Activated T-cell treated with anti-CD3 and anti-CD28 coated beads, Interleukin-2, amount 50 U/mL, for 1 hour (primary cell): ENCODE measurements around the gene MYL7.

Source experiments
- DNase-seq: peaks from one replicate; pipeline ENCODE4 v3.0.0-alpha.2; 2020

Gene MYL7

GRCh38 chr7:44149571-44150465 lies 8.7 kb upstream of the MYL7 start:
- no peak for DNase-seq

- no peak for DNase-seq
These were observed 7.9 kb upstream of the MYL7 start for GRCh38 chr7:44148961-44149536.

- no peak for DNase-seq
These were observed 7.0 kb upstream of the MYL7 start for GRCh38 chr7:44148166-44148565.

GRCh38 chr7:44147026-44147991 lies 6.2 kb upstream of the MYL7 start:
- DNase-seq: no peak

GRCh38 chr7:44145969-44146911 lies 5.1 kb upstream of the MYL7 start:
- DNase-seq: peak; percentile 70

- DNase-seq: peak; percentile 69
These were observed 4.4 kb upstream of the MYL7 start for GRCh38 chr7:44145479-44145968.

- DNase-seq: no peak
These were observed 3.9 kb upstream of the MYL7 start for GRCh38 chr7:44144968-44145478.

GRCh38 chr7:44144426-44144967 lies 3.4 kb upstream of the MYL7 start:
- DNase-seq: no peak

- no peak for DNase-seq
These were observed 2.6 kb upstream of the MYL7 start for GRCh38 chr7:44143646-44144250.

GRCh38 chr7:44142028-44142427 lies 896 bp upstream of the MYL7 start:
- DNase-seq: peak; percentile 12

GRCh38 chr7:44140341-44140740 lies 791 bp downstream of the MYL7 start:
- peak; percentile 8 for DNase-seq

GRCh38 chr7:44139311-44140010 lies 1.7 kb downstream of the MYL7 start:
- DNase-seq: no peak

GRCh38 chr7:44138698-44139097 lies 2.4 kb downstream of the MYL7 start:
- no peak for DNase-seq

GRCh38 chr7:44136731-44137130 lies 4.4 kb downstream of the MYL7 start:
- no peak for DNase-seq

GRCh38 chr7:44134943-44135628 lies 6.0 kb downstream of the MYL7 start:
- no peak for DNase-seq

- no peak for DNase-seq
These were observed 7.8 kb downstream of the MYL7 start for GRCh38 chr7:44133295-44133694.

GRCh38 chr7:44132039-44132438 lies 9.1 kb downstream of the MYL7 start:
- no peak for DNase-seq

GRCh38 chr7:44131173-44132029 lies 9.7 kb downstream of the MYL7 start:
- DNase-seq: no peak
